Ramos (cell line): ENCODE results near the gene PROSER3.

Source experiments
- in situ Hi-C: fragments of 300-500 bp; cut with MboI; formaldehyde crosslinking; loops from one replicate; pipeline ENCODE4 v1.14.3; 2022; ENCODE audit warnings: low sequenced_read_pairs; ENCODE audit not compliant: unreplicated experiment

The PROSER3 gene

DNA sequence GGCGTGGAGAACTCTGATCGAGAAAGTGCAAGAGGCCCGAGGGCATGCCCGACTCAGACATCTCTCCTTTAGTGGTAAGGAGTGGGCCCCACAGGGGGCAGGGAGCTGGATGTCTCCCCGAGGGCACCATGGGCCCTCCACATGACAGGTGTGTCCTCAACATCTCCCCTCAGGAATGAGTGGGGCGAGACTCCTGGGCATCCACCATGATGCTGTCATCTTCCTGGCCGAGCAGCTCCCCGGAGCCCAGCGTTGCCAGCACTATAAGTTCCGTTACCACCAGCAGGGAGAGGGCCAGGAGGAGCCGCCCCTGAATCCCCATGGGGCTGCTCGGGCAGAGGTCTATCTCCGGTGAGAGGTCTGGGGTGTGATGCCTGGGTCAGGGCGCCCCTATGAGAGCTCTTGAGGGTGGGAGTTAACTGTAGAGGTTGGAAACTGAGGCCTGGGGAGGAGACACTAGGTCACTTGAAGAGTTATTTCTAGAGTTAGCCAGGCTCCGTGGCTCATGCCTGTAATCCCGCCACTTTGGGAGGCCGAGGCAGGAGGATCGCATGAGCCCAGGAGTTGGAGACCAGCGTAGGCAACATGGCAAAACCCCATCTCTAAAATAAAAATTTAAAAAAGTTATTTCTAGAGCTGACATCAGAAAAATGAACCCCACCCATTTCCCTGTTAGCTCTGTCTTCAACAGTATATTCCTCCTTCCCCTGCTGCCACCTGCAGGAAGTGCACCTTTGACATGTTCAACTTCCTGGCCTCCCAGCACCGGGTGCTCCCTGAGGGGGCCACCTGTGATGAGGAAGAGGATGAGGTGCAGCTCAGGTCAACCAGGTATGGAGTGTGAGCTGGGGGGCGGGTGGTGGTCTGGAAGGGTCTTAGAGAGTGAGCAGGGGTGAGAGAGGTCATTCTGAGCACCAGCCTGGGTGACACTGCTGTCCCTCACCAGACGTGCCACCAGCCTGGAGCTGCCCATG lies 20.8 kb upstream of the PROSER3 start:
- in situ Hi-C loops = no loop called here

DNA sequence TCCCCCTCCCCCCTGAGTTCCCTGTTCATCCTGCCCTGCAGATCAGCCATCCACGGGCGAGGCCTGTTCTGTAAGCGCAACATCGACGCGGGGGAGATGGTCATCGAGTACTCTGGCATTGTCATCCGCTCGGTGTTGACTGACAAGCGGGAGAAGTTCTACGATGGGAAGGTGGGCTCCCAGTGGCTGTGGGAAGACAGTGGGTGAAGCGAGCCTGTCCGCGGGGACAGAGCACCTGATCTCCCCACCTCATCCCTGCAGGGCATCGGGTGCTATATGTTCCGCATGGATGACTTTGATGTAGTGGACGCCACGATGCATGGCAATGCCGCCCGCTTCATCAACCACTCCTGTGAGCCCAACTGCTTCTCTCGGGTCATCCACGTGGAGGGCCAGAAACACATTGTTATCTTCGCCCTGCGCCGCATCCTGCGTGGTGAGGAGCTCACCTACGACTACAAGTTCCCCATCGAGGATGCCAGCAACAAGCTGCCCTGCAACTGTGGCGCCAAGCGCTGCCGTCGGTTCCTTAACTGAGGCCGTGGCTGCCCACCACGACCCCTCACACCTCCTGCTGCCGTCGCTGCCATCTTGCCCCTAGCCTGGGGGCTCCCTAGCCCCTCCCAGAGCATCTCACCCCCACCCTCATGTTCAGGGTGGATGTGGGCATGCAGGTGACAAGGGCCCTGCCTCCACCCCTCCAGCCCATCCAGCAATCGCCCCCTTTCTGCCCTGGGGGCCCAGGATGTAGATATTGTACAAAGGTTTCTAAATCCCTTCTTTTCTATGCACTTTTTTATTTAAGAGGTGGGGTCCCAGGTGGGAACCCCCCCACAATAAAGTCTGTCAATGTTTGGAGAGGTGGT lies 19.7 kb upstream of the PROSER3 start:
- in situ Hi-C loops = no loop called here

- in situ Hi-C loops = no loop called here
Observed at GRCh38 chr19:35738887-35739229, 19.1 kb upstream of the PROSER3 start.

DNA sequence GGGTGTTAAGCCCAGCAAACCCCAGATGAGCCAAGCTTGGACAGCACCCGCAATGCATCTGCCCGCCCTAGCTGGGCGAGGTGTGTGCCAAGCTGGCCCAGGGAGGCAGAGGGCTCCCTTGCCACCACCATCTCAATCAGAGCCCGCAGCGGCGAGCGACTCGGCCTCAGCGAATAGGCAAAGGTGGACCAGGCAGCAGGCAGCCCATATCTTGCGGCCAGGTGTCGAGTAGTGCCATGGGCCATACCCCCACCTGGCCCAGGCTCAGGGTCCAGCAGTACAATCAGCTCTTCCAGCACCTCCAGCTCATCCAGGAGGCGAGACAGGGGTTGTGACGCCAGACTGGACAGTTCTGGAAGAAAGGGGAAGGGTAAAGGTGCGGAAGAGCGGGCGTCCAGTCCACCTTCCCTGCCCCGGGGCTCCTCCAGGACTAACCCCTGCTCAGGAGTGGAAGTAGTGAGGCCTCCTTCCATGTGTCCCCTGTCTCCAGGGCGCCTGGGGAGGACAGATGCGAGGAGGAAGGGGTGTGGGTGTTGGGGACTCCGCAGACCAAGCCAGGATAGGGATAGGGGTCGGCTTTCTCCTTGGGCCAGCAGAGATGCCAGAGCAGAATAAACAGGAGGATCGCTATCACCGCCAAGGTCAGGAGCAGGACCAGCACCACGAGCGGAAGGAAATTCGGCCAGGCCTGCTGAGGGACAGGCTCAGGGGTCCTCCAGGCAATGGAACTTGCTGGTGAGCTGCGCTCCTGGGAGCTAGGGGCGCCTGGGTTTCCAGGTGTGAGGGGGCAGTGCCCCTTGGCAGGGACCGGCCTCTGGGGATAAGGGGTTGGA lies 18.5 kb upstream of the PROSER3 start:
- in situ Hi-C loops = no loop called here

GRCh38 chr19:35740108-35740422 lies 17.9 kb upstream of the PROSER3 start:
- in situ Hi-C loops = no loop called here

- in situ Hi-C loops = no loop called here
Observed at GRCh38 chr19:35740423-35741202, 17.4 kb upstream of the PROSER3 start.

DNA sequence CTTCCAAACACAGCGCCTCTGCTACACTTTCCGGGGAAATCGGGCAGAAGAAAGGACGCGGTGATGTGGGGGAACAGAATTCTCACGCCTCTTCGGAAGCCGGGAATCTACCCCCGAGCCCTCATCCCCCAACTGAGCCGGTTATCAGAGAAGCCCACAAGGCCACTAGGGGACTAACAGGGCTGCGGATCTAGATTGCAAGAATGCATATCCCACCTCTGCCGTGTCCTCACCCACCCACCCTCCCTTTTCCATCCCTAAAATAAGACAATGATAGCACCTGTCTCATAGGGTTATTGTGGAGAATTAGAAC lies 16.8 kb upstream of the PROSER3 start:
- in situ Hi-C loops = no loop called here

DNA sequence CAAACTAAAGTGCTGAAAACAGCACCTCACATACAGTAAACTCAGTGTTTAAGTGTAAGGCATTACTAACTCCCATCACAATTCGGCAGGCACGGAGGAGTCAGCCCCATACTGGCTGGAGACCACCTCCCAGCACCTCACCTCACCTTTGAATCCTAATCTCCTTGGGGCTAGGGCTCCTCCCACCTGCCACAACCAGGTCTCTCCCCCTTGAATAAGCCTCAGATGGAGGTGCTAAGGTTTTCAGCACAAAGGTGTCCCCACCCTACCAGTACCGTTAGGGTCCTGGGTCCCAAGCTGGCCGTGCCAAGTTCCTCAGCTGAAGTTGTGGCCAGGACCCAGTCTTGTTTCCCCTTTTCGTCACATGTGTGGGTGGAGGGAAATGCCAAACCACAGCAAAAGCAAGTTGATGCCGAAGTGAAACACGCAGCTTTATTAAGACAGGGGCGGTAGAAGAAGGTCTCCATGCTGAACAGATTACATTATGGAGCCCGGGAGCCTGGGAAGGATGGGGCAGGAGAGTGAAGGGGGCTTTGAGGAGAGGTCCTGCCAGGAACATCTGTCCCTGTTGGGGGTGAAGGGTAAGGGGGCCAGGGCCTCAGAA lies 15.8 kb upstream of the PROSER3 start, which contains the start of gene IGFLR1:
TSS of gene IGFLR1 (minus strand) at position 332 of the 604 bp plus-strand sequence. CDS start 1,272 bp downstream, outside the sequence.
- in situ Hi-C loops = no loop called here

DNA sequence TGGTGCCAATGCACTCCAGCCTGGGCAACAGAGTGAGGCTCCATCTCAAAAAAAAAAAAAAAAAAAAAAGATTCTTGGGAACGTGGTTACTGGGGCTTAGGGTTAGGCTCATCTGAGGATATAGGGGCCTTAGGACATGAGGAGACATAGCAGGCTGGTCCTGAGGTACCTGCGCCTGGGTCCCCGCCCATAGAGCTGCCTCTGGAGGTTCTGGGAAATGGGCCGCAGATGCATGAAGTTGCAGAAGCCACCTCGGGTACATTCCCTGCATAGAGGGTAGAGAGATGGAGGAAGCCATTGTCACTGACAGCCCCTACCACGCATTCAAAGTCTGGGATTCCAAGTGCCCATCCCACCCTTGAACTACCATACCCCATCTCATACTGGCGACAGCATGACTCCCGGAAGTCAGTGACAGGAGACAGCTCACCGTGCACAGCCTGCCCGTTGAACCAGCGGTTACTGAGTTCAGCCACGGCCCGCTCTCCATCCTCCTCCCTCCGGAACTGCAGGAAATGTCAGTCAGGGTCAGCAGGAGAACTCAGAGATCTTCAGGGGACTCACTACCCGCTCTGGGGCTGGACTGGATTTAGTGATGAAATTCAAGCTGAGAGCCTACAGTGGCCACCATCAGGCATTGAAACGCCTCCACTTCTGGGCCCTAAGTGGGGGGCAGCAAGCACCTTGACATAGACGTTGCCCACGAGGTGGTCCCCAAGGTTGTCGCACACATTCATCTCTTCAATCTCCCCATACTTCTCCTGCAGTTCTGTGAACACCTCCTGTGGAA lies 14.1 kb upstream of the PROSER3 start:
- in situ Hi-C loops = no loop called here

GRCh38 chr19:35744430-35745327 lies 13.3 kb upstream of the PROSER3 start:
- in situ Hi-C loops = no loop called here

GRCh38 chr19:35745328-35746086 lies 12.5 kb upstream of the PROSER3 start, which contains the start of the genes PSENEN and U2AF1L4:
TSS of gene PSENEN (plus strand) at chr19:35745651. CDS start at chr19:35745931, 280 bp downstream.
TSS of gene U2AF1L4 (minus strand) at chr19:35745418. CDS start at chr19:35745391, 27 bp downstream.
- in situ Hi-C loops = no loop called here

GRCh38 chr19:35746087-35746462 lies 11.9 kb upstream of the PROSER3 start:
- in situ Hi-C loops = no loop called here

GRCh38 chr19:35746531-35746930 lies 11.4 kb upstream of the PROSER3 start:
- in situ Hi-C loops = no loop called here

DNA sequence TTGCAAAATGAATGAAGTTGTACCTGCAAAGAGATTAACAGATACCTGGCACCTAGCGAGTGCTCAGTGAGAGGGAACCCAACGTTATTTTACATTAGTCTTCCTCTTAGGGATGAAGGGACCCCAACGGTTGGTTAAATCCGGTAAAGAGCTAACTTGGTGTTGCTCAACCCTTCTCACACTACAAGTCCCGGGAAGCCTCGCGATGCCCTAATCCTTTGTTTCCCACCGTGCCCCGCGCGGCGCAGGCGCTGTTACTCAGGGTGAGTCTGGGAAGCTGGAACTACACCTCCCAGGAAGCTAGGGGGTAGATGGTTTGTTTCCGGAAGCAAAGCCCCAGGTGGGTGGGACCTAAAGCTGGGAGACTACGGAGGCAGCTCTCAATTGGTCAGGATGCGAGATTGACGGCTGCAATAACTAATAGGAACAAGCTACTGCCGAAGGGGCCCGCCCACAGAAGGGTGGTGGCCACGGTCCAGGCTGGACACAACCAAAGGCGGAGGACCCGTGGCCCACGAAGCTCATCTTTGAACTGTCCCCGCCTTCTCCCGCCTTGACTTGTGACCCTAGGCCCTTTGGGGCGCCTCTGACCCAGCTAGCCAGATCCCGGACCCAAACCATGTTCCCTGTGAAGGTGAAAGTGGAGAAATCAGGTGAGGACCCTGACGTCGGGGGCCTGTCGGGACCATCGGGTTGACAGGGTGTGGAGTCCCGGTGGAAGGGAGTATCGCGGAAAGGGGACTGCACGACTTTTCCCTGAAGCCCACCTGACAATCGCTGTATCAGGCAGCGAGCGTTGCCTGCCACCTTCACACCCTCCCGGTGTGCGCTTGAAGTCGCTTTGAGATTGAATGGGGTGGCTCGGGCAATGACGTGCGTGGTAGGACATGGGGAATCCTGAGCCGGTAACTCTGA lies 9.6 kb upstream of the PROSER3 start, which contains the start of gene LIN37:
TSS of gene LIN37 (plus strand) at position 471 of the 915 bp plus-strand sequence. CDS start at position 620, 149 bp downstream.
- in situ Hi-C loops = no loop called here

GRCh38 chr19:35750167-35750566 lies 7.8 kb upstream of the PROSER3 start:
- in situ Hi-C loops = no loop called here
